Mesenchymal stem cell (in vitro differentiated cells and primary cell): ENCODE results near the gene TNFRSF4. TPM values are rescaled to one million over a fixed set of nuclear protein-coding genes. Genes with fewer than 3 reads are reported as not detected.
A peak's percentile ranks its signal among the peaks of the same experiment; 100 is the strongest.

ENCODE experiments used
- DNase-seq: peaks from one replicate; pipeline ENCODE4 v3.0.0-alpha.2; 2013
- H2AFZ ChIP-seq: one replicate; pipeline ENCODE4 v1.6.1; 2013; ENCODE audit warnings: low read depth, mild to moderate bottlenecking, control low read depth, inconsistent platforms, low read length, moderate library complexity
- H2AK5ac ChIP-seq: 2 replicates; pipeline ENCODE4 v1.6.1; 2013; ENCODE audit warnings: low read length, moderate library complexity, mild to moderate bottlenecking, inconsistent platforms; ENCODE audit not compliant: severe bottlenecking
- H2BK120ac ChIP-seq: one replicate; pipeline ENCODE4 v1.6.1; 2013; ENCODE audit warnings: low read depth, mild to moderate bottlenecking, inconsistent platforms, low read length, moderate library complexity
- H2BK12ac ChIP-seq, 2 experiments: one replicate each; pipeline ENCODE4 v1.6.1; 2013; ENCODE audit warnings: inconsistent platforms in 2 of 2, low read length in 2 of 2, mild to moderate bottlenecking in 2 of 2, moderate library complexity in 2 of 2, control low read depth in 1 of 2
- H2BK15ac ChIP-seq: one replicate; pipeline ENCODE4 v1.6.1; 2013; ENCODE audit warnings: mild to moderate bottlenecking, low read depth, inconsistent platforms; ENCODE audit not compliant: poor library complexity, severe bottlenecking
- H2BK5ac ChIP-seq: 2 replicates; pipeline ENCODE4 v1.6.1; 2013; ENCODE audit warnings: low read depth, mild to moderate bottlenecking, low read length, control low read depth, inconsistent platforms; ENCODE audit not compliant: poor library complexity, severe bottlenecking
- H3K14ac ChIP-seq, 2 experiments: one replicate each; pipeline ENCODE4 v1.6.1; 2013; ENCODE audit warnings: inconsistent platforms in 2 of 2, low read length in 2 of 2, control low read depth in 1 of 2, mild to moderate bottlenecking in 1 of 2, moderate library complexity in 1 of 2
- H3K18ac ChIP-seq, 2 experiments: one replicate each; pipeline ENCODE4 v1.6.1; 2013; ENCODE audit warnings: inconsistent platforms in 2 of 2, low read length in 2 of 2, control low read depth in 1 of 2, low read depth in 1 of 2, mild to moderate bottlenecking in 1 of 2
- H3K23ac ChIP-seq, 2 experiments: one replicate each; pipeline ENCODE4 v1.6.1; 2013; ENCODE audit warnings: inconsistent platforms in 2 of 2, low read length in 2 of 2, mild to moderate bottlenecking in 2 of 2, moderate library complexity in 2 of 2, control low read depth in 1 of 2
- H3K27ac ChIP-seq: 2 replicates; pipeline ENCODE4 v1.5.1; 2013; ENCODE audit warnings: mild to moderate bottlenecking, moderate library complexity, low read length, control low read depth, inconsistent platforms; ENCODE audit not compliant: poor library complexity, severe bottlenecking
- H3K27me3 ChIP-seq, 2 experiments: 2 replicates each; pipeline versions ENCODE4 v1.6.1 to v1.7.0; 2013; ENCODE audit warnings: low read length in 2 of 2, mild to moderate bottlenecking in 2 of 2, moderate library complexity in 2 of 2, control low read depth in 1 of 2, inconsistent platforms in 1 of 2; ENCODE audit not compliant: control insufficient read depth in 1 of 2, insufficient read depth in 1 of 2
- H3K36me3 ChIP-seq, 2 experiments: 2 replicates each; pipeline versions ENCODE4 v1.6.1 to v1.7.0; 2013; ENCODE audit warnings: low read length in 2 of 2, control low read depth in 1 of 2, inconsistent platforms in 1 of 2, low read depth in 1 of 2, mild to moderate bottlenecking in 1 of 2; ENCODE audit not compliant: insufficient read depth in 2 of 2, control insufficient read depth in 1 of 2
- H3K4ac ChIP-seq, 2 experiments: one replicate each; pipeline ENCODE4 v1.6.1; 2013; ENCODE audit warnings: inconsistent platforms in 2 of 2, low read length in 2 of 2, mild to moderate bottlenecking in 2 of 2, moderate library complexity in 2 of 2, control low read depth in 1 of 2, low read depth in 1 of 2
- H3K4me1 ChIP-seq: 2 replicates; pipeline ENCODE4 v1.6.1; 2013; ENCODE audit warnings: low read depth, low read length, control low read depth; ENCODE audit not compliant: control insufficient read depth, insufficient read depth
- H3K4me2 ChIP-seq: 2 replicates; pipeline ENCODE4 v1.6.1; 2013; ENCODE audit warnings: low read length, mild to moderate bottlenecking, inconsistent platforms; ENCODE audit not compliant: poor library complexity, severe bottlenecking
- H3K4me3 ChIP-seq, 2 experiments: 2 replicates each; pipeline versions ENCODE4 v1.5.1 to v1.7.0; 2013; ENCODE audit warnings: low read length in 2 of 2, mild to moderate bottlenecking in 2 of 2, control low read depth in 1 of 2, low read depth in 1 of 2; ENCODE audit not compliant: insufficient read depth in 1 of 2
- H3K79me1 ChIP-seq: replicated peaks from 2 replicates; pipeline ENCODE4 v1.6.1; 2013; ENCODE audit warnings: mild to moderate bottlenecking, control low read depth, low read length, inconsistent platforms; ENCODE audit not compliant: poor library complexity, severe bottlenecking
- H3K9ac ChIP-seq: 2 replicates; pipeline ENCODE4 v1.7.0; 2013; ENCODE audit warnings: mild to moderate bottlenecking, low read length, moderate library complexity
- H3K9me3 ChIP-seq: 2 replicates; pipeline ENCODE4 v1.7.0; 2013; ENCODE audit warnings: mild to moderate bottlenecking, low read length; ENCODE audit not compliant: control insufficient read depth
- H4K8ac ChIP-seq: one replicate; pipeline ENCODE4 v1.6.1; 2013; ENCODE audit warnings: inconsistent platforms, mild to moderate bottlenecking, low read length, moderate library complexity
- H4K91ac ChIP-seq: one replicate; pipeline ENCODE4 v1.6.1; 2013; ENCODE audit warnings: mild to moderate bottlenecking, low read length, inconsistent platforms
- WGBS: methylation state at CpG from one replicate; pipeline ENCODE4 v1.1.7; 2013; ENCODE audit warnings: mixed read lengths; 5-methylcytosine and 5-hydroxymethylcytosine counted together
- polyA plus RNA-seq, 2 experiments: library from polyadenylated mRNA; stranded (reverse); fragments of 200-250 nt; gene quantifications; one replicate each; pipeline ENCODE4 v1.2.3, GENCODE V29; 2013

The TNFRSF4 gene
- 0.04 TPM for polyA plus RNA-seq (2013, experiment 1 of 2)
- 0.05 TPM for polyA plus RNA-seq (2013, experiment 2 of 2)

- Histone ChIP-seq H2BK12ac (no peak within 1 kb of the TSS), H3K4me2 (no peak within 1 kb of the TSS), H3K9ac (no peak within 1 kb of the TSS), H2AFZ (no peak within 1 kb of the TSS), H3K14ac (no peak within 1 kb of the TSS), H3K18ac (no peak within 1 kb of the TSS), H3K9me3 (no peaks in the 10 kb centered on the region), H2BK120ac (no peak within 1 kb of the TSS), H3K4ac (no peak within 1 kb of the TSS), H3K79me1 (peaks cover 16% of the 10 kb centered on the region), H3K27ac (no peak within 1 kb of the TSS), H2BK15ac (no peak within 1 kb of the TSS), H3K36me3 (peaks cover 29 to 42% of the 10 kb centered on the region in 2 experiments), H3K23ac (peak within 1 kb of the TSS in 1 of 2 experiments; percentile 18), H4K8ac (no peak within 1 kb of the TSS), H3K4me1 (peaks cover 66% of the 10 kb centered on the region), H3K4me3 (no peak within 1 kb of the TSS), H2BK5ac (no peak within 1 kb of the TSS), H3K27me3 (peaks cover 0 to 4% of the 10 kb centered on the region in 2 experiments), H2AK5ac (no peak within 1 kb of the TSS), H4K91ac (no peak within 1 kb of the TSS)
- DNase-seq: no peak
- WGBS: 90% methylated on average over 56 of the region's 56 CpGs
Observed at GRCh38 chr1:1213345-1214265, at the start of gene TNFRSF4. Gene TNFRSF4, minus strand, starts transcription at chr1:1214153. Its CDS starts 26 bp downstream, at chr1:1214127.

GRCh38 chr1:1262758-1263157 lies 48.8 kb upstream of the TNFRSF4 start:
- Histone ChIP-seq H3K9ac (no peak overlapping the region), H3K4me1 (peaks cover 41% of the 10 kb centered on the region), H4K8ac (no peak overlapping the region), H3K4ac (no peak overlapping the region), H4K91ac (no peak overlapping the region), H3K14ac (no peak overlapping the region), H3K18ac (no peak overlapping the region), H2BK5ac (no peak overlapping the region), H2AK5ac (peak overlapping the region; percentile 52), H3K4me2 (no peak overlapping the region), H2AFZ (no peak overlapping the region), H3K27ac (no peak overlapping the region), H3K27me3 (no peaks in the 10 kb centered on the region), H2BK15ac (no peak overlapping the region), H2BK120ac (no peak overlapping the region), H3K36me3 (peaks cover 69 to 75% of the 10 kb centered on the region in 2 experiments), H3K23ac (peak overlapping the region in 1 of 2 experiments; percentile 18), H3K4me3 (no peak overlapping the region), H3K79me1 (peaks cover 24% of the 10 kb centered on the region), H3K9me3 (no peaks in the 10 kb centered on the region), H2BK12ac (no peak overlapping the region)
- WGBS: 98% methylated on average over 8 of the region's 8 CpGs
- no peak for DNase-seq

GRCh38 chr1:1262071-1262470 lies 48.1 kb upstream of the TNFRSF4 start:
- Histone ChIP-seq H3K23ac (no peak overlapping the region), H2AFZ (no peak overlapping the region), H2BK15ac (no peak overlapping the region), H4K8ac (no peak overlapping the region), H3K9ac (no peak overlapping the region), H3K14ac (no peak overlapping the region), H3K4me3 (no peak overlapping the region), H2BK5ac (no peak overlapping the region), H3K27me3 (no peaks in the 10 kb centered on the region), H3K4ac (no peak overlapping the region), H3K36me3 (peaks cover 68% of the 10 kb centered on the region in 2 experiments), H2AK5ac (no peak overlapping the region), H3K79me1 (peaks cover 27% of the 10 kb centered on the region), H3K27ac (no peak overlapping the region), H3K4me2 (no peak overlapping the region), H2BK12ac (no peak overlapping the region), H3K9me3 (no peaks in the 10 kb centered on the region), H3K4me1 (peaks cover 41% of the 10 kb centered on the region), H3K18ac (no peak overlapping the region), H4K91ac (no peak overlapping the region), H2BK120ac (no peak overlapping the region)
- 98% methylated on average over 17 of the region's 17 CpGs for WGBS
- no peak for DNase-seq

GRCh38 chr1:1260843-1261560 lies 47.0 kb upstream of the TNFRSF4 start:
- H3K4me2 ChIP-seq: no peak overlapping the region
- DNase-seq: no peak
- peak overlapping the region in 1 of 2 experiments; percentile 31 for H3K4ac ChIP-seq
- peaks cover 74% of the 10 kb centered on the region in 2 experiments for H3K36me3 ChIP-seq
- H2BK120ac ChIP-seq: no peak overlapping the region
- WGBS: 80% methylated on average over 14 of the region's 16 CpGs
- H2BK5ac ChIP-seq: peak overlapping the region; percentile 51
- peak overlapping the region; percentile 21 for H2AK5ac ChIP-seq
- H2BK15ac ChIP-seq: no peak overlapping the region
- H3K14ac ChIP-seq: peak overlapping the region in 1 of 2 experiments; percentile 7
- H3K9ac ChIP-seq: no peak overlapping the region
- peak overlapping the region in 1 of 2 experiments; percentile 51 for H2BK12ac ChIP-seq
- no peak overlapping the region for H3K4me3 ChIP-seq
- H3K9me3 ChIP-seq: no peaks in the 10 kb centered on the region
- H3K27ac ChIP-seq: no peak overlapping the region
- H3K4me1 ChIP-seq: peaks cover 40% of the 10 kb centered on the region
- no peaks in the 10 kb centered on the region for H3K27me3 ChIP-seq
- no peak overlapping the region for H2AFZ ChIP-seq
- peak overlapping the region in 1 of 2 experiments; percentile 26 for H3K18ac ChIP-seq
- no peak overlapping the region for H3K23ac ChIP-seq
- H4K8ac ChIP-seq: peak overlapping the region; percentile 85
- H3K79me1 ChIP-seq: peaks cover 33% of the 10 kb centered on the region
- no peak overlapping the region for H4K91ac ChIP-seq
